Type B pancreatic cell (in vitro differentiated cells): ENCODE measurements around the gene PHF12. TPM values are rescaled to one million over a fixed set of nuclear protein-coding genes. Genes with fewer than 3 reads are reported as not detected.

Source experiments
- DNase-seq: peaks from one replicate; pipeline ENCODE4 v3.0.0; 2021; ENCODE audit warnings: mixed read lengths; ENCODE audit not compliant: unreplicated experiment; ENCODE audit errors: extremely low spot score
- H3K27ac Mint-ChIP-seq: 2 replicates; pipeline ENCODE4 v1.8.0; 2021; ENCODE audit warnings: mild to moderate bottlenecking, mixed read lengths
- H3K27me3 Mint-ChIP-seq: 2 replicates; pipeline ENCODE4 v1.8.0; 2021; ENCODE audit warnings: mixed read lengths
- H3K36me3 Mint-ChIP-seq: 2 replicates; pipeline ENCODE4 v1.8.0; 2021; ENCODE audit warnings: mixed read lengths
- H3K4me1 Mint-ChIP-seq: one replicate; pipeline ENCODE4 v1.8.0; 2021; ENCODE audit warnings: mixed read lengths; ENCODE audit not compliant: unreplicated experiment
- H3K4me3 Mint-ChIP-seq: 2 replicates; pipeline ENCODE4 v1.8.0; 2021; ENCODE audit warnings: mild to moderate bottlenecking, mixed read lengths
- H3K9me3 Mint-ChIP-seq: 2 replicates; pipeline ENCODE4 v1.8.0; 2021; ENCODE audit warnings: mixed read lengths
- CTCF ChIP-seq: fragments of 200-600 bp; sonication (generic); conservative IDR thresholded peaks from 2 replicates; pipeline ENCODE4 v1.5.0; 2021; ENCODE audit warnings: antibody characterized with exemption, mild to moderate bottlenecking
- total RNA-seq: library from RNA; stranded (reverse); gene quantifications from 2 replicates; pipeline ENCODE4 v1.2.1, GENCODE V29; 2021; ENCODE audit warnings: low replicate concordance

Gene PHF12
- total RNA-seq, 1 donor from 2014 or later, result 58.0 TPM

- no peak for DNase-seq
- Mint-ChIP-seq H3K4me3 (no peak overlapping the region), H3K4me1 (peaks cover 20% of the 10 kb centered on the region), H3K9me3 (no peaks in the 10 kb centered on the region), H3K27me3 (peaks cover 54% of the 10 kb centered on the region), H3K27ac (peak overlapping the region; percentile 26), H3K36me3 (no peaks in the 10 kb centered on the region)
- no peak for TF ChIP-seq CTCF
These were observed 23.1 kb upstream of the PHF12 start for GRCh38 chr17:28974451-28974850.

- no peak for DNase-seq
- Mint-ChIP-seq H3K36me3 (no peaks in the 10 kb centered on the region), H3K27me3 (peaks cover 48% of the 10 kb centered on the region), H3K9me3 (no peaks in the 10 kb centered on the region), H3K4me3 (no peak overlapping the region), H3K4me1 (peaks cover 30% of the 10 kb centered on the region), H3K27ac (no peak overlapping the region)
- no peak for TF ChIP-seq CTCF
These were observed 22.1 kb upstream of the PHF12 start for GRCh38 chr17:28973425-28973824.

GRCh38 chr17:28972437-28972836, 21.1 kb upstream of the PHF12 start:
- no peak overlapping the region for H3K27ac Mint-ChIP-seq
- H3K36me3 Mint-ChIP-seq, result no peaks in the 10 kb centered on the region
- H3K4me1 Mint-ChIP-seq, result peaks cover 37% of the 10 kb centered on the region
- no peaks in the 10 kb centered on the region for H3K9me3 Mint-ChIP-seq
- no peak for TF ChIP-seq CTCF
- no peak for DNase-seq
- no peak overlapping the region for H3K4me3 Mint-ChIP-seq
- peaks cover 42% of the 10 kb centered on the region for H3K27me3 Mint-ChIP-seq

GRCh38 chr17:28970879-28971278, 19.6 kb upstream of the PHF12 start:
- no peak overlapping the region for H3K4me3 Mint-ChIP-seq
- no peak overlapping the region for H3K27ac Mint-ChIP-seq
- no peaks in the 10 kb centered on the region for H3K36me3 Mint-ChIP-seq
- H3K27me3 Mint-ChIP-seq, result peaks cover 39% of the 10 kb centered on the region
- no peaks in the 10 kb centered on the region for H3K9me3 Mint-ChIP-seq
- TF ChIP-seq CTCF, result no peak
- peaks cover 41% of the 10 kb centered on the region for H3K4me1 Mint-ChIP-seq
- DNase-seq, result no peak

GRCh38 chr17:28969706-28970393, 18.5 kb upstream of the PHF12 start:
- H3K4me3 Mint-ChIP-seq, result no peak overlapping the region
- no peaks in the 10 kb centered on the region for H3K9me3 Mint-ChIP-seq
- no peak for TF ChIP-seq CTCF
- H3K4me1 Mint-ChIP-seq, result peaks cover 41% of the 10 kb centered on the region
- no peak for DNase-seq
- no peaks in the 10 kb centered on the region for H3K36me3 Mint-ChIP-seq
- no peak overlapping the region for H3K27ac Mint-ChIP-seq
- H3K27me3 Mint-ChIP-seq, result peaks cover 44% of the 10 kb centered on the region
